ENCODE data around the gene TOP2A. TPM values are rescaled to one million over a fixed set of nuclear protein-coding genes. Genes with fewer than 3 reads are reported as not detected.

The TOP2A gene
- polyA plus RNA-seq, 1 of the 3 experiments (the other 2 are of a cell fraction), result 20.6 TPM

GRCh38 chr17:40364906-40365305, 52.8 kb downstream of the TOP2A start:
- no peak overlapping the region for H3K4me2 ChIP-seq
- no peaks in the 10 kb centered on the region for H3K9me3 ChIP-seq
- no peak overlapping the region for H2AFZ ChIP-seq (ENCODE audit: low read depth)
- no peaks in the 10 kb centered on the region for H3F3A ChIP-seq (replicated peaks; ENCODE audit: insufficient read depth)
- no peaks in the 10 kb centered on the region for H3K36me3 ChIP-seq (replicated peaks in 1 of 2; ENCODE audit: control insufficient read depth in 1 of 2, insufficient read depth in 2 of 2, low read length in 1 of 2)
- DNase-seq, result no peak
- H3K4me1 ChIP-seq (ENCODE audit: control insufficient read depth in 1 of 2, insufficient read depth in 2 of 2, low read depth in 1 of 2, low read length in 1 of 2), result peaks cover 0 to 15% of the 10 kb centered on the region in 2 experiments; a peak in 1 of 4 replicates
- no peaks in the 10 kb centered on the region for H4K20me1 ChIP-seq (ENCODE audit: insufficient read depth)
- no peaks in the 10 kb centered on the region for H3K9me2 ChIP-seq
- H3K27ac ChIP-seq (ENCODE audit: low read depth in 2 of 2, low read length in 1 of 2), result no peak overlapping the region
- WGBS (ENCODE audit: low lambda C conversion rate), result 96% methylated on average over 7 of the region's 9 CpGs
- H3K27me3 ChIP-seq (ENCODE audit: insufficient read depth), result no peaks in the 10 kb centered on the region
- POLR2A ChIA-PET, result interaction anchor here (0.6 kb wide), 1 partner anchor 23 kb away, joined by 3 read pairs; no protein-coding TSS in a partner anchor
- no peaks in the 10 kb centered on the region for H3K79me2 ChIP-seq (ENCODE audit: insufficient read depth)
- no peak overlapping the region for H3K9ac ChIP-seq
- CTCF ChIA-PET, result interaction anchor here (0.8 to 57.6 kb wide), 11 partner anchors 10 to 193 kb away, joined by 3 to 1706 read pairs (median 6); partner anchors contain the start of genes CCR7, CDC6, RARA and TOP2A
- H3K4me3 ChIP-seq (ENCODE audit: low read depth in 2 of 2, low read length in 1 of 2), result no peak overlapping the region
- TF ChIP-seq REST (IDR thresholded peaks at IDR 0.05; ENCODE audit: low read depth, low read length) (no peak), RFX5 (IDR thresholded peaks at IDR 0.05; ENCODE audit: low read length) (no peak), CTCF (IDR thresholded peaks at IDR 0.05) (no peak), POLR2AphosphoS5 (IDR thresholded peaks at IDR 0.05; ENCODE audit: low read depth, low read length) (no peak), YY1 (IDR thresholded peaks at IDR 0.05; ENCODE audit: low read depth) (no peak), TCF12 (IDR thresholded peaks at IDR 0.05) (no peak), NFIC (IDR thresholded peaks at IDR 0.05; ENCODE audit: borderline replicate concordance) (no peak), RCOR1 (IDR thresholded peaks at IDR 0.05; ENCODE audit: low read length) (no peak), CHD2 (IDR thresholded peaks at IDR 0.05; ENCODE audit: low read length, partially characterized antibody) (no peak), GABPA (IDR thresholded peaks at IDR 0.05; ENCODE audit: low read depth) (no peak)

DNA sequence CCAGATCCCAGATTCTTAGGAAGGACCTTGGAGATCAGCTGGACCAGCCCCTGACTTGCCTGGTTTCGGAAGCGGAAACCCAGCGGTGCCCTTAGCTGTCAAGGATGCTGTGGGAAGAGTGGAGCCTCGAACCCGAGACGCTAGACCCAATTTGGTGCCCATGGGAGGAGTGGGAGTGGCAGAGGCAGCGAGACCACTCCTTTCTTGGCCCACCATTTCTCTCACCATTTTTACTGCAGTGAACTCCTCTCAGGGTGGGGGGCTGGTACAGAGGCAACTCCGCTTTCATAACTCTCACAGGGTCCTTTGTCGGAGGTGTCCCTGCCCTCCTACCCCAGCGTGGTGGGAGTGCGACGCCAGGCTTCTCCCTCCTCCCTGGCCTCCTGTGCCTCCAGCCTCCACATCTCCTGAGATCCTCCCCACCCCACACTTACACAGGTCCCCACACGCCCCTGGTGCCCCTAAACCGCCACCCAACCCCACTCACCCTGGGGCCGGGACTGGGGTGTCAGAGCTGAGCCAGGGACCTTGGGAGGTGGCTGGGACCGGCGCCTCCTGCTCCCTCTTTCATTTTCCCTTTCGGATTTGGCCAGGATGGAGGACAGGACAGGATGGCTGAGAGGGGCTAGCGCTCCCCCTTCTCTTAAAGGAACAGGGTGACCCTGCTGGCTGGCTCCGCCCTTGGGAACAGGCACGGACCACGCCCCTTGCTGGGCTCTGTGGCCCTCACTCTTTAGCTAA, 53.4 kb downstream of the TOP2A start, which contains the start of gene GJD3:
GJD3 (minus strand) TSS at position 617 of the 741 bp plus-strand sequence. CDS start 922 bp downstream, outside the sequence.
- no peaks in the 10 kb centered on the region for H3K36me3 ChIP-seq (replicated peaks in 1 of 2; ENCODE audit: control insufficient read depth in 1 of 2, insufficient read depth in 2 of 2, low read length in 1 of 2)
- no peaks in the 10 kb centered on the region for H3K79me2 ChIP-seq (ENCODE audit: insufficient read depth)
- peak within 1 kb of the TSS; percentile 76; the same call in 1 of the 2 replicates for H3K4me2 ChIP-seq
- WGBS (ENCODE audit: low lambda C conversion rate), result 98% methylated on average over 19 of the region's 22 CpGs
- no peak within 1 kb of the TSS for H3K9ac ChIP-seq
- H3K4me3 ChIP-seq (ENCODE audit: low read depth in 2 of 2, low read length in 1 of 2), result peak within 1 kb of the TSS in 1 of 2 experiments; percentile 57; a peak in 2 of 4 replicates
- H3K4me1 ChIP-seq (ENCODE audit: control insufficient read depth in 1 of 2, insufficient read depth in 2 of 2, low read depth in 1 of 2, low read length in 1 of 2), result peaks cover 0 to 15% of the 10 kb centered on the region in 2 experiments; a peak in 1 of 4 replicates
- H3K9me3 ChIP-seq, result no peaks in the 10 kb centered on the region
- peak; percentile 24 for DNase-seq
- no peaks in the 10 kb centered on the region for H3F3A ChIP-seq (replicated peaks; ENCODE audit: insufficient read depth)
- H3K27ac ChIP-seq (ENCODE audit: low read depth in 2 of 2, low read length in 1 of 2), result no peak within 1 kb of the TSS
- ChIA-PET POLR2A (no interaction called here), CTCF (interaction anchor here (0.8 to 57.6 kb wide), 12 partner anchors 9 to 194 kb away, joined by 3 to 1706 read pairs (median 8); partner anchors contain the start of genes CCR7, CDC6, RARA and TOP2A)
- no peaks in the 10 kb centered on the region for H3K27me3 ChIP-seq (ENCODE audit: insufficient read depth)
- H3K9me2 ChIP-seq, result no peaks in the 10 kb centered on the region
- no peaks in the 10 kb centered on the region for H4K20me1 ChIP-seq (ENCODE audit: insufficient read depth)
- no peak within 1 kb of the TSS; the same call in 1 of the 2 replicates for H2AFZ ChIP-seq (ENCODE audit: low read depth)
- TF ChIP-seq NFIC (IDR thresholded peaks at IDR 0.05; ENCODE audit: borderline replicate concordance) (no peak), TAF1 (IDR thresholded peaks at IDR 0.05; ENCODE audit: borderline replicate concordance, low read depth, low read length) (no peak), FOXM1 (IDR thresholded peaks at IDR 0.05; ENCODE audit: low read depth) (no peak), MXI1 (IDR thresholded peaks at IDR 0.05; ENCODE audit: low read depth, low read length) (no peak), JUND (IDR thresholded peaks at IDR 0.05) (no peak), RAD21 (IDR thresholded peaks at IDR 0.05; ENCODE audit: low read length) (no peak), NRF1 (IDR thresholded peaks at IDR 0.05; ENCODE audit: low read depth, low read length) (no peak), RFX5 (IDR thresholded peaks at IDR 0.05; ENCODE audit: low read length) (no peak), TCF12 (IDR thresholded peaks at IDR 0.05) (no peak), EZH2phosphoT487 (IDR thresholded peaks at IDR 0.05; ENCODE audit: borderline replicate concordance, low read depth) (no peak), CHD2 (IDR thresholded peaks at IDR 0.05; ENCODE audit: low read length, partially characterized antibody) (no peak)
- TF ChIP-seq, protein P1, sequence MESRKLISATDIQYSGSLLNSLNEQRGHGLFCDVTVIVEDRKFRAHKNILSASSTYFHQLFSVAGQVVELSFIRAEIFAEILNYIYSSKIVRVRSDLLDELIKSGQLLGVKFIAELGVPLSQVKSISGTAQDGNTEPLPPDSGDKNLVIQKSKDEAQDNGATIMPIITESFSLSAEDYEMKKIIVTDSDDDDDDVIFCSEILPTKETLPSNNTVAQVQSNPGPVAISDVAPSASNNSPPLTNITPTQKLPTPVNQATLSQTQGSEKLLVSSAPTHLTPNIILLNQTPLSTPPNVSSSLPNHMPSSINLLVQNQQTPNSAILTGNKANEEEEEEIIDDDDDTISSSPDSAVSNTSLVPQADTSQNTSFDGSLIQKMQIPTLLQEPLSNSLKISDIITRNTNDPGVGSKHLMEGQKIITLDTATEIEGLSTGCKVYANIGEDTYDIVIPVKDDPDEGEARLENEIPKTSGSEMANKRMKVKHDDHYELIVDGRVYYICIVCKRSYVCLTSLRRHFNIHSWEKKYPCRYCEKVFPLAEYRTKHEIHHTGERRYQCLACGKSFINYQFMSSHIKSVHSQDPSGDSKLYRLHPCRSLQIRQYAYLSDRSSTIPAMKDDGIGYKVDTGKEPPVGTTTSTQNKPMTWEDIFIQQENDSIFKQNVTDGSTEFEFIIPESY (IDR thresholded peaks at IDR 0.05; ENCODE audit: borderline replicate concordance, low read depth), result no peak
